HG02840 (cell line): ENCODE measurements around the gene ZSWIM6.

Experiments used
- ATAC-seq: cut with Tn5 transposase; IDR thresholded peaks from one replicate; pipeline ENCODE4 v1.9.1; 2021; ENCODE audit warnings: mild to moderate bottlenecking, moderate library complexity, moderate number of reproducible peaks; ENCODE audit not compliant: unreplicated experiment, low FRiP score

Gene ZSWIM6

DNA sequence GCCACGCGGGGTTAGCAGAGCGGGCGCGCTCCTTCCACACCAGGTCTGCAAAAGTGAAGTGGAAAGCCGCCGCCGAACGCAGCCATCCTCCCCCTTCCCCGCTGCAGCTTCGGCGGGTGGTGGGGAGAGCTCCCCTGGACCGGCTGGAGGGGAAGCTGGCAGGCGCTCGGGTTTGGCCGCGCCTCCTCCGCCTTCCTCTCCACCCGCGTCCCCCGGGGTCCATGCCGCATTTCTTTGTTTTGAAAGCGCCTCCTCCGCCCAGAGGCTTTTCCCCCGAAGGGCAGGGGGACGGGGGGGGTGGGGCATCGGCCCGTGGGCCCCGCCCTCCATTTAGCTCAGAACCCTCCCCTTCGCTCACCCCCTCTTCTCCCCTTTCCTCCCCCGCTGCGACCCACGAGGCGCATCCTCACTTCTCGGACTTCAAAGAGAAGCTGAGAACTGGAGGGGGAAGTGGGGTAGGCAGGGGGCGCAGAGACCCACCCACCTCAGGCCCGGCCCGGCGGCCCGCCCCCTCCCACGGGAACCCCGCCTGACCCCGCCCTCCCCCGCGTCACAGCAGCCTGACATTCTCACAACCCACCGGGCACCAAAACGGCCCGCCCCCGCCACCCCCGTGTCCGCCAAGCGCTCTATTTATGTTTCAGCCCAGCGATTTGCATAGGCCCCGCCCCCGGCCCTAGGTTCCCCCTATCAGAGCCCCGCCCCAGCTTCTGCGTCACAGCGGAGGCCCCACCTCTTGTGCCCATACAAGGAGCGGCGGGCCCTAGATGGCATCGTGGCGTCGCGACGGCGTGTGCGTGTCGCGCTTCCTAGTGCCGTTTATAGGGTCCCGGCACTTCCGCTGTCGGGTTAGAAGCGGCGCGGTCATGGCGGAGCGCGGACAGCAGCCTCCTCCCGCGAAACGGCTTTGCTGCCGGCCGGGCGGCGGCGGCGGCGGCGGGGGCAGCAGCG, at the start of gene ZSWIM6:
TSS of gene ZSWIM6 (plus strand) at position 852 of the 951 bp plus-strand sequence. CDS start at position 867, 15 bp downstream.
- peak; percentile 75 for ATAC-seq

GRCh38 chr5:61283471-61283870, 48.6 kb upstream of the ZSWIM6 start:
- no peak for ATAC-seq

- ATAC-seq = no peak
Measured at GRCh38 chr5:61285531-61285930, 46.5 kb upstream of the ZSWIM6 start.

- ATAC-seq = no peak
Measured at GRCh38 chr5:61286446-61287132, 45.5 kb upstream of the ZSWIM6 start.

DNA sequence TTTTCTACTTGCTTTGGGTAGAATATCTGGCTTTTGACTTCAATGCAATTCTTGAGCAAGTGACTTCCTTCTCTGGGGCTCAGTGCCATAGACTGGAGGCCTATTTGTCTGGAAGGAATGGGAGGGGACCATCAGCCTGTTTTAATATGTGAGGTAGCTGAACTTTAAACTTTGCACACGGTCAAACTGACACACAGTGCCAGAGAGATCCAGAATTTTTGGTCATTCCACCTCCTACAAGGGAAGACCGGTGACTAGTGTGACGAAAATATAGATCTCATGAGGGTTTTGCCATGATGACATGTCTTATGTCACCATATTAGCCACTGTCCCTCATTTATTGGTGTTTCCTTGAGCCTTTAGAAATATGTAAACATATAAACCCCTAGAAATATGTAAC, 44.6 kb upstream of the ZSWIM6 start:
- ATAC-seq = no peak

DNA sequence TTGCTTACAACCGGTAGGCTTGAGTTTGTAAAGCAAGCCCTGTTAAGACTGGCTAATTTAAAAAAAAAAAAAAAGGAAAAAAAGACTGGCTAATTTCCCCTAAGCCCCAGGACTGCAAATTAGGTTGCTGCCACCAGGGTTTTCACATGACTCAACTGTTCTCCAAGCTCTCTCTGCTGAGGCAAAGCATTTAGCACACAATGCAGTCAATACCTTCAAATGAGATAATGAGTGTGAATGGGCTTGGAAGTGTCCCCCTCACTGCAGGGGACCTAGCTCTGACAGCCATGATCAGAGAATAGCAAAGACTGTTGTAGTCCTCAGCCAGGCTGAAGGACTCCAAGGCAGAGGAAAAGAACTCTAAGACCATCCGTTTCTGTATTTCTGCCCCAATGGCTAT, 42.8 kb upstream of the ZSWIM6 start:
- ATAC-seq = no peak

GRCh38 chr5:61289669-61290306, 42.3 kb upstream of the ZSWIM6 start:
- no peak for ATAC-seq

DNA sequence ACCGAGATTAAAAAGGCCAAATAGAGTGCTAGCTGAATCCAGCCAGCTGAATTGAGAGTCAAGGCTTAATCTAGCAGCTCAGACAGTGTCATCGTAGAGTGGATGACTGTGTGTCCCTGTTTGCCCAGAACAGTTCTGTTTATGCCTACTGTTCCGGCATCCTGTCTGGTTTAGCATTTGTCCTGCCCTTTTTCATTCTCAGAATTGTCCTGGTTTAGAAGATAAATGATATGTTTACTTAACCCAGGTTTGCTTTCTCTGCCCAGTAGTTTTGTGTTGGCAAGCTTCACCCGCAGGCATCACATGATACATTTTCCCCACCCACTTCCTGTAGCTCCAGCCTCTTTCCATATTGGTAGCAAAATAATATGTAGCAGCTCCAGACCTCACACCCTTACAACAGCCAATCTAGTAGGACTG, 41.3 kb upstream of the ZSWIM6 start:
- no peak for ATAC-seq

DNA sequence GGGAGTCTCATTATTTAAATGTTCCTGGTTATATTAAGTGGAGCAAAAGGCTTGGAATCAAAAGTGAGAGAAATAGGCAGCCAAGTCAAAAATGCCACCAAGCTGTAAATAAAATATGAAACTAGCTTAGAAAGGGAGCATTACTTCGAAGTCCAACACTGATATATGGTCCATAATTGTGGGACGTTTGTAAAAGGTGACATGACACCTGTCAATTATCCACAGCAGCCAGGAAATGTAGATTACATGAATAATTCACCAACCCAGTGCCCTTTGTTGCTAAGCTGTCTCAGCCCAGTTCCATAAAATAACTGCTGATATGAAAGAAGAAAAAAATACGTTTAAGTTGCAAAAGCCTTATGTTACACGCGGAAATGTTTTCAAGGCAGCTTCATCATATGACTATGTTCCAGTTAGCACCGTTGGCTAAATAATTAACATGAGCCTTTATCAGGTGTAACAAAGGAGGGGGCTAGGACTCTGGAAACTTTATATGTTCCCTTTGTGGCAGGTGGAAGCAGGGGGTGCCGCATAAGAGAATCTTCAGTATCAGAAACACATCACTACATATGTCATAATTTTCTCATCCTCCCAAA, 39.9 kb upstream of the ZSWIM6 start:
- no peak for ATAC-seq

DNA sequence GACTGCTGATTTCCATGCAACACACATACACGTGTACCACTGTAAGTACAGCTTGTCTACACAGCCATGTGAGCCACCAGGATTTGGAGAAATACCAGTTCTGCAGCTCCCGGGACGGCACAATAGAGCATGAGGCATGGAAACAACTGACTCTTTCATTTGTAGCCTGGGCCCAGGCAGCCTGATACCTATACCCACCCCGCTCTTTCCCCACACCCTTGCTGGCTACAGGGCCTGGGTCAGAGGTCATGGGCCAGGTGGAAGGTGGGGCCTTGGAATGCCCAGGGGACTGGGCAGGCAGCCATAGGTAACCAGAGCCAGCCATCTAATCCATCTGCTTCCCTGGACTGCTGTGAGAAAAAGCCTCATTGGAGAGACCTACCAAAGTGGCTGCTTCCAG, 39.0 kb upstream of the ZSWIM6 start:
- no peak for ATAC-seq

GRCh38 chr5:61293873-61294272, 38.2 kb upstream of the ZSWIM6 start:
- no peak for ATAC-seq

DNA sequence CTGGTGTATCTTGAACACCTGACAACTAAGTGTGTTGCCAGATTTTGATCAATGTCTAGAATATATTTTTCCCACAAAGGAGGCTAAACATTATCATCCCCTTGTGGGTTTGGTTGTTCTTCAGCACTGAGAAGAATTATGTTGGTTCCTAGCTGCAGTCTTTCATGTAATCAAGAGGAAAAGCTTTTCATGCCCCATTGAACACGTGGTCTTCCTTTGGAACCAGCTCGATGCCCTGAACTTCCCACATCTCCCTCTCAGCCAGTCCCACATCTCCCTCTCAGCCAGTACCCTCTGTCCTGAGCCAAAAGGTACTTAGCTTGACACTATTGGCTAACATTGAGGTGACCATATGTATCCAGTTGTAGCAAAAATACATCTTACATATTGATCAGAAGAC, 36.7 kb upstream of the ZSWIM6 start:
- ATAC-seq = no peak

DNA sequence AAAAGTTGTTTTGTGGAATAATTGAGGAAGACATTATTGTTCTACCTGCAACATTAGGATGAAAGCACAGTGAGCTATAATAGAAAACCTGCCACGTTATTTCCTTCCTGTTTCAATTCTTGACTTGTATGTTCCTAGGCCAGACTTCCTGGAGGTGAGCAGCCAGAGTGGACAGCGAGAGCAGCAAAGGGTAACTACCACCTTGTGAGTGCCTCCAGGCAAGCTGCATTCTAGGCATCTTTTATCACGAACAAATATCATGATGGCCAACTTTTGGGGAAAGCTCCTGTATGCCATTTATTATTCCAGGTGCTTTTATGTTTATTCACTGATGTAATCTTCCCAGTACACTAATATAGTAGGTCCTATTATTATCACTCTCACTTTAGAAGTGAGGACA, 34.0 kb upstream of the ZSWIM6 start:
- no peak for ATAC-seq

- no peak for ATAC-seq
Measured at GRCh38 chr5:61298580-61298979, 33.5 kb upstream of the ZSWIM6 start.

DNA sequence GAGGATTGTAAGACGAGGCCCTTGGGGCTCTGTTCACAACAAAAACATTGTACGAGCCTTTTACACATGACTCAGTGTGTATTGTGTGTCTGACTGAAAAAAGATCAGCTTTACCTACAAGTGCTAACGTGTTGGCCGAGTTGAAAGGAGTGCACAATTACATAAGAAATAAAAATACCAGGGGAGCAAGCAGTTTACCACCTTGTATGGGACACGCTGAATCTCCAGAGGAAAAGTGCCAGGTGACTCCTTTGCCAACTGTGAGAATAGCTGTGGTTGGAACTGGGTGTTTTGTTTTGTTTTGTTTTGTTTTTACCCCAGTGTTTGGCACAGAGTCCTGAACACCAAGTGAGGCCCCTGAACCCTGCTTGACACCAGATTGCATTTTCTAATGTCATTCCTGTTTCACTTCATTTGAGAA, 32.8 kb upstream of the ZSWIM6 start:
- ATAC-seq = no peak

GRCh38 chr5:61301341-61302199, 30.5 kb upstream of the ZSWIM6 start:
- ATAC-seq = no peak

- no peak for ATAC-seq
Measured at GRCh38 chr5:61302200-61302563, 29.9 kb upstream of the ZSWIM6 start.

DNA sequence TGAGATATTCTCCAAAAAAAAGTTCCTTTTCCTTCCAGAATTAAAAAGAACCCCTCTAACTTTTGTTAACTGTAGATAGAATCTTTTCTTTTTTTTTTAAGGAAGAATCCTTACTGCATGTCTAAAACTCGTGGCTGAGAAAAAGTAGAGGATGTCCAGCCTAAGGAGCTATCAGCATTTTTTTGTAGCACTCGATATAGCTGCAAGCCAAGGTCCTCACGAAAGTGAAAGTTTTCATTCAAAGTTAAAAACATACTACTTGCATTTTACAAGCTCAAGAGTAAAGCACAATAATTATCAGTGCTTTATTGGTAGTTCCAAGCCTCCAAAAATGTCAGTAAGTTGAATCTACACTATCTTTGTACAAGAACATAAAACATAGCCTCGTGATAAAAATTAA, 28.7 kb upstream of the ZSWIM6 start:
- no peak for ATAC-seq

GRCh38 chr5:61304590-61305381, 27.3 kb upstream of the ZSWIM6 start:
- no peak for ATAC-seq
